Measurements from ENCODE around the gene CMYA5. TPM values are rescaled to one million over a fixed set of nuclear protein-coding genes. Genes with fewer than 3 reads are reported as not detected.

The CMYA5 gene
- total RNA-seq, 4 donors from 2014 or later: 15.9 to 33.9 (median 22.0) TPM

DNA sequence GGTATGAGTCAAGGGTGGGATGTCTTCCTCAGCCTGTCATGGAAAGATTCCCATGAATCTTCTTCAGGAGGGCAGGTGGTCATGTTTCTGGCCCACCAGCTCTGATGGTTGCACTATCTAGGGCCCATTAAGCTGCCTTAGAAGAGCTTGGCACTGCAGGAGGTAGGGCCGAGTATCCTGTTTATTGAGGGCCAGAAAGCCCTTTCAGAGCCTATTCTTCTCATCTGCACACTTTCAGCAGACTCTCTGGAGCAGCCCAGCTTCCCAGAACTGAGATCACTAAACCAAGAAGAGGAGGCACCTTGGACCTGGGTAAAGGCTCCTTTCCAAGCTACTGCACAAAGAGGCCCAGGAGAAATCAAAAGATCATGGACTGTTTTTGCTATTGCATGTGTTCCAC lies 154.9 kb downstream of the CMYA5 start:
- H3K27me3 ChIP-seq: no peaks in the 10 kb centered on the region
- no peaks in the 10 kb centered on the region for H3K9me3 ChIP-seq
- intact Hi-C loops (cut with DNase I): no loop called here
- H3K4me3 ChIP-seq (replicated peaks in 1 of 3): no peak overlapping the region
- no peak for DNase-seq
- TF ChIP-seq, protein P1, sequence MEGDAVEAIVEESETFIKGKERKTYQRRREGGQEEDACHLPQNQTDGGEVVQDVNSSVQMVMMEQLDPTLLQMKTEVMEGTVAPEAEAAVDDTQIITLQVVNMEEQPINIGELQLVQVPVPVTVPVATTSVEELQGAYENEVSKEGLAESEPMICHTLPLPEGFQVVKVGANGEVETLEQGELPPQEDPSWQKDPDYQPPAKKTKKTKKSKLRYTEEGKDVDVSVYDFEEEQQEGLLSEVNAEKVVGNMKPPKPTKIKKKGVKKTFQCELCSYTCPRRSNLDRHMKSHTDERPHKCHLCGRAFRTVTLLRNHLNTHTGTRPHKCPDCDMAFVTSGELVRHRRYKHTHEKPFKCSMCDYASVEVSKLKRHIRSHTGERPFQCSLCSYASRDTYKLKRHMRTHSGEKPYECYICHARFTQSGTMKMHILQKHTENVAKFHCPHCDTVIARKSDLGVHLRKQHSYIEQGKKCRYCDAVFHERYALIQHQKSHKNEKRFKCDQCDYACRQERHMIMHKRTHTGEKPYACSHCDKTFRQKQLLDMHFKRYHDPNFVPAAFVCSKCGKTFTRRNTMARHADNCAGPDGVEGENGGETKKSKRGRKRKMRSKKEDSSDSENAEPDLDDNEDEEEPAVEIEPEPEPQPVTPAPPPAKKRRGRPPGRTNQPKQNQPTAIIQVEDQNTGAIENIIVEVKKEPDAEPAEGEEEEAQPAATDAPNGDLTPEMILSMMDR (IDR thresholded peaks at IDR 0.05): no peak
- no peak for TF ChIP-seq POLR2A (IDR thresholded peaks at IDR 0.05)
- H3K4me1 ChIP-seq: peaks cover 5 to 19% of the 10 kb centered on the region in 2 donors
- 44 to 57% methylated on average over 1 of the region's 1 CpG for WGBS, 2 donors
- no peaks in the 10 kb centered on the region for H3K36me3 ChIP-seq
- no peak overlapping the region for H3K27ac ChIP-seq

DNA sequence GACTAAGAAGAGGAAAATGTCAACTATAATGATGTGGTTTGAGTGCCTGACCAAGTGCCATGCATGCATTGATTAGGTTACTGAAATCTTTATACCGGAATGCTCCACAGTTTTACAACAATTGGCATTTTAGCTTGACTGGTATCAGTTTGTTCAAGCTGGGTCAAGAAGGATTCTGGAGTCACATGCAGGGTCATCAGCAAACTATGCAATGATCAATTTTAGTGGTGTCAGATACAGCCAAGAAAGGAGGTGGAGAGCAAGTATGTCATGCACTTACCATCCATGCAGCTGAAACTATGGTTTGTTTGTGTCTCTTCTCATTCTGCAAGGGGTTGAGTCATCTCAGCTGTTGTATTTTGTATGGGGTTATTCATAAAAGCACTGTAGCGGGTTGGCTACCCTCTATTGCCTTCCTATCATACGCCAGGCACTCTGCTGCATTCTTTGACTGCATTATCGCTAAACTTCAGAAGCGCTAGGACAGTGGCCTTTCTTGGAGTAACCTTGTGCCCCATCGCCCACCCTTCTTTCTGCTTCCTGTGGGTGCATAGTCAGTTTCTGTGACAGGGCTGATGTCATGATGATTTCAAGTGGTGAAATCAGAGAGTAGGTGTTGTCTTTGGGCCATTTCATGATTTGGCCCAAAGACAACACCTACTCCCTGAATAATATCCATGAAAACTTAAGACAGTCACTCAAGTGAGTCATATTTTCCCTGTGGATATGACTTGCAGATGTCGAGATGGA lies 156.0 kb downstream of the CMYA5 start:
- intact Hi-C loops (cut with DNase I): no loop called here
- no peak for DNase-seq
- 91 to 92% methylated on average over 7 of the region's 7 CpGs for WGBS, 2 donors
- Histone ChIP-seq H3K27ac (no peak overlapping the region), H3K4me1 (peaks cover 0 to 8% of the 10 kb centered on the region in 2 donors), H3K36me3 (no peaks in the 10 kb centered on the region), H3K9me3 (no peaks in the 10 kb centered on the region), H3K4me3 (replicated peaks in 1 of 3) (no peak overlapping the region), H3K27me3 (no peaks in the 10 kb centered on the region)
- TF ChIP-seq, protein P1 (IDR thresholded peaks at IDR 0.05): no peak
- TF ChIP-seq POLR2A (IDR thresholded peaks at IDR 0.05): no peak

DNA sequence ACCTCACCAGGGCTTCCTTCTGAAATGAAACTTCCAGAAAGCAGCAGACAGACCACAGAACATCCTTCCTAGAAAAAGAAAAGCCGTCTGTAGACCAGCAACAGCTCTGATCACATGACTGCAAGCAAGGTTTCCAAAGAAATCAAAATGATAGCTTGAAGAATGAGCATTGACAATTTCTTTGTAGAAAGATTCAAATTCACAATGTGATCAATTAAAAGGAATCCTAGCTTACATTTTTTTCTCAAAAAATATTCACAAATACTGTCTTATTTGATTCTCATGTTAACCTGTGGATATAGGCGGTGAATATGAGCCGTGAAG lies 156.5 kb downstream of the CMYA5 start:
- DNase-seq: no peak
- Histone ChIP-seq H3K4me3 (replicated peaks in 1 of 3) (no peak overlapping the region), H3K4me1 (peaks cover 0 to 7% of the 10 kb centered on the region in 2 donors), H3K27ac (no peak overlapping the region), H3K36me3 (no peaks in the 10 kb centered on the region), H3K27me3 (no peaks in the 10 kb centered on the region), H3K9me3 (no peaks in the 10 kb centered on the region)
- WGBS, 2 donors: 84 to 90% methylated on average over 3 of the region's 3 CpGs
- intact Hi-C loops (cut with DNase I): no loop called here
- TF ChIP-seq POLR2A (IDR thresholded peaks at IDR 0.05): no peak
- TF ChIP-seq, protein P1 (IDR thresholded peaks at IDR 0.05): no peak

DNA sequence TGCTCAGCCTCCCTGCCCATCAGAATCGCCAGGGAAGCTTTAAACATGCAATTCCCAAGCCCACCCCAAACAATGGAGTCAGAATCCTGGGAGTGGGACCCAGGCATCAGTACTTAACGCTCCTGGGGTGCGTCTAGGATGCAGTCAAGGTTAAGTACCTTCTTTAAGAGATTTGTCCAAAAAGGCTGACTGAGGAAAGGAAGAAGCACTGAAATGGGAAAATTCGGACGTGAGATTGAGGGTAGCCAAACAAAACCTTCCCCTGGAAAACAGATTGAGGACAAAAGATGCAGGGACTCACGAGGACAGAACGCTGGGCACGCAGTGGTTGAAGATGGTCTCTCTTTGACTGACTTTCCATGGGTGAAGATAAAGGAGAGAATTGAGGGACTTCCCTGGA lies 157.9 kb downstream of the CMYA5 start:
- DNase-seq: no peak
- no peak overlapping the region for H3K4me3 ChIP-seq (replicated peaks in 1 of 3)
- no peaks in the 10 kb centered on the region for H3K27me3 ChIP-seq
- TF ChIP-seq POLR2A (IDR thresholded peaks at IDR 0.05): no peak
- TF ChIP-seq, protein P1 (IDR thresholded peaks at IDR 0.05): no peak
- no peaks in the 10 kb centered on the region for H3K36me3 ChIP-seq
- H3K9me3 ChIP-seq: no peaks in the 10 kb centered on the region
- H3K27ac ChIP-seq: no peak overlapping the region
- WGBS, 2 donors: 90% methylated on average over 8 of the region's 8 CpGs
- intact Hi-C loops (cut with DNase I): no loop called here
- peaks cover 0 to 7% of the 10 kb centered on the region in 2 donors for H3K4me1 ChIP-seq

DNA sequence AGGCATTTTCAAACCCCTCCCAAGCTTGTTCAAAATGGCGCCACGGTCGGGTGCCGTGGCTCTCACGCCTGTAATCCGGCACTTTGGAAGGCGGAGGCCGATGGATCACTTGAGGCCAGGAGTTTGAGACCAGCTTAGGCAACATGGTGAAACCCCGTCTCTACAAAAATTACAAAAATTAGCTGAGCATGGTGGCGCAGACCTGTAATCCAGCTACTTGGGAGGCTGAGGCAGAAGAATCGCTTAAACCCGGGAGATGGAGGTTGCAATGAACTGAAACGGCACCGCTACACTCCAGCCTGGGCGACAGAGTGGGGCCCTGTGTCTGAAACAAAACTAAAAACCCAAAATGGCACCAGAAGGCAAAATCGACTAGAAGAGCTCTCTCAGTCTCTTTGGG lies 159.4 kb downstream of the CMYA5 start:
- intact Hi-C loops (cut with DNase I): no loop called here
- Histone ChIP-seq H3K27me3 (no peaks in the 10 kb centered on the region), H3K4me1 (peaks cover 0 to 7% of the 10 kb centered on the region in 2 donors), H3K4me3 (replicated peaks in 1 of 3) (no peak overlapping the region), H3K27ac (no peak overlapping the region), H3K9me3 (no peaks in the 10 kb centered on the region), H3K36me3 (no peaks in the 10 kb centered on the region)
- 94 to 95% methylated on average over 13 to 16 of the region's 16 CpGs for WGBS, 2 donors
- no peak for DNase-seq
- TF ChIP-seq, protein P1 (IDR thresholded peaks at IDR 0.05): no peak
- no peak for TF ChIP-seq POLR2A (IDR thresholded peaks at IDR 0.05)

Small RNAs within 50 kb of the gene (small RNA-seq; reads per million reads assigned to genes)
- gene AC008496.1: not detected

Other genes with a start within 250 kb of the CMYA5 start
- gene HOMER1, start 175.7 kb upstream of the CMYA5 start, total RNA-seq: 10 to 100 TPM; 26.1 to 42.9 (median 37.9) TPM
- 100 to 1,000 TPM in 1 of 4 donors, 10 to 100 TPM in 3; 83.6 to 116 (median 95.7) TPM for gene TENT2, start 77.4 kb upstream of the CMYA5 start, total RNA-seq

All from thyroid gland (tissue), 4 donors.